BJ (cell line): Measurements from ENCODE around the gene ADTRP. TPM values are rescaled to one million over a fixed set of nuclear protein-coding genes. Genes with fewer than 3 reads are reported as not detected.

Experiments used
- CTCF ChIA-PET: fragments of 350-600 bp; formaldehyde crosslinking; extraction: SDS; loops from one replicate; lab custom pipeline; 2021; ENCODE audit warnings: antibody characterized with exemption, inconsistent platforms; lab: Yijun Ruan, JAX
- POLR2A ChIA-PET: fragments of 300-600 bp; sonication (Branson Sonifier 250); formaldehyde crosslinking; extraction: SDS; loops from one replicate; lab custom pipeline; 2021; ENCODE audit warnings: antibody characterized with exemption; lab: Charles Lee
- DNase-seq: peaks from one replicate; pipeline ENCODE4 v3.0.0-alpha.2; 2011; ENCODE audit warnings: low read depth
- H3K27me3 ChIP-seq: 2 replicates; pipeline ENCODE4 v1.6.0; 2011; ENCODE audit warnings: low read length; ENCODE audit not compliant: control insufficient read depth, insufficient read depth
- H3K36me3 ChIP-seq: 2 replicates; pipeline ENCODE4 v1.5.1; 2011; ENCODE audit warnings: low read length; ENCODE audit not compliant: control insufficient read depth, insufficient read depth
- H3K4me3 ChIP-seq: 2 replicates; pipeline ENCODE4 v1.5.1; 2011; ENCODE audit warnings: low read depth, mild to moderate bottlenecking, control low read depth, low read length
- polyA plus RNA-seq: library from polyadenylated mRNA; depleted of rRNA; stranded (reverse); fragments of >200 nt; gene quantifications from 2 replicates; pipeline ENCODE4 v1.2.3, GENCODE V29; 2011
- TF ChIP-seq, protein P1 (sequence below): IDR thresholded peaks from 2 replicates; pipeline ENCODE4 v1.5.1; 2011; ENCODE audit warnings: low read depth, mild to moderate bottlenecking, control low read depth, inconsistent platforms, low read length, moderate library complexity; ENCODE audit not compliant: insufficient read depth

Gene ADTRP
- polyA plus RNA-seq, 1 experiment, result 0.58 TPM

DNA sequence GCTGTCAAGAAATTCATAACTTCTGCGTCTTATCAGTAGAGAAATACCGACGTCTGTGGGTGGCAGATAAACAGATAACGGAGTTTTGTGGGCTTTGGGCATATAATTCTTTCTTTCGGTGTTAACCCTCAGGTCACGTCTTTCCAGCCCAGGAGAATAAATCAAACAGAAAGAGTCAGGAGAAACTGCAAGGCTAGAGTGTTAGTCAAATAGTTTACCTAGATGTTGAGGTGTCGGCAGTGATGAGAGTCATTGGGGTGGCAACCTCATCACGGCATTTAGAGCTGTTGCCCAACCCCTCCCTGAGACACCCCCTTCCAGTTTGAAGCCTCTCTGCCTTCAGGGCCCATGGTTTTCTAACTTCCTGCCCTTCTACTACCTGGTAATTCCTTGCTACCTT, 49.5 kb downstream of the ADTRP start:
- ChIA-PET CTCF (no interaction called here), POLR2A (no interaction called here)
- no peaks in the 10 kb centered on the region; the same call in 1 of the 2 replicates for H3K27me3 ChIP-seq

DNA sequence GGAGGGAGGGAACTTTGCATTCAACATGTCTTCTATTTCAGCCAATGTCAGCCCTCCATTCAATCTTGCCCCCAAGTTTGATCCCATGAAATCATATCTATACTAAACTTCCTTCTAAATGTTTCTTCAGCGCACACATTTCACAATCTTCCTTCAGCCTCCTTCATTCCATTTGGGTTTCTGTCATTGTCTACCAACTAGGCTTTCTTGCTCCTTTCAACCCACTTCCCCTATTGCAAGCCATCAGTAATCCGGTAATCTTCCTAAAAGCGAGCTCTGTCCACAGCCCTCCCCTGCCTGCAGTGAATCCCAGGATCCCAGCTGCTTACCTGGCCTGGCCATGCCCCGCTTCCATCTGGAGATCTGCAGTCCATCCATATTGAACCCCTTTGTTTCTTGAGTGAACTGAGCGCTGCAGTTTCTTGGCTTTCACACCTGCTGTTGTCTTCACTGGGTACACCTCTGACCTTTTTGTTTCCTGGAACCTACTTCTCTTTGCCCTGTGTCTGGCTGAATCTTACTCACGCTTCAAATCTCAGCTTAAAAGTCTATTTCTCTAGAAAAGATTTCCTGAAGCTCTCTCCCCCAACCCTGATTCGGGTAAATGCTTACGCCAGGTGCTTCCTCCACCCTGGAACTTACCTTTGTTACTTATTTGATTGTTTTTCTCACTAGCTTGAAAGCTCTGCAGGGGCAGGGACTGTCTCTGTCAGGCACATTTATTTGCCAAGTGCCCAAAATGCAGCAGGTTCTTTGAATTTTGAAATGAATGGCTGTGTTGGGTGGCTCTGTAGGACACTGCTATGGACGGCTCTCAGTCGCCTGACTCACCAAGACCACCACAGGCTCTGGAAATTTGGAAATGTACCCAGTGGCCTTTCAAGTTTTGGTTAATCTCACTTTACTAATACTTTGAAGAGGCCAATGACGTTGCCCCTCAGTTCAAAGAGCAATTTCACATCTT, 50.3 kb downstream of the ADTRP start:
- H3K4me3 ChIP-seq, result no peak overlapping the region
- TF ChIP-seq, protein P1, sequence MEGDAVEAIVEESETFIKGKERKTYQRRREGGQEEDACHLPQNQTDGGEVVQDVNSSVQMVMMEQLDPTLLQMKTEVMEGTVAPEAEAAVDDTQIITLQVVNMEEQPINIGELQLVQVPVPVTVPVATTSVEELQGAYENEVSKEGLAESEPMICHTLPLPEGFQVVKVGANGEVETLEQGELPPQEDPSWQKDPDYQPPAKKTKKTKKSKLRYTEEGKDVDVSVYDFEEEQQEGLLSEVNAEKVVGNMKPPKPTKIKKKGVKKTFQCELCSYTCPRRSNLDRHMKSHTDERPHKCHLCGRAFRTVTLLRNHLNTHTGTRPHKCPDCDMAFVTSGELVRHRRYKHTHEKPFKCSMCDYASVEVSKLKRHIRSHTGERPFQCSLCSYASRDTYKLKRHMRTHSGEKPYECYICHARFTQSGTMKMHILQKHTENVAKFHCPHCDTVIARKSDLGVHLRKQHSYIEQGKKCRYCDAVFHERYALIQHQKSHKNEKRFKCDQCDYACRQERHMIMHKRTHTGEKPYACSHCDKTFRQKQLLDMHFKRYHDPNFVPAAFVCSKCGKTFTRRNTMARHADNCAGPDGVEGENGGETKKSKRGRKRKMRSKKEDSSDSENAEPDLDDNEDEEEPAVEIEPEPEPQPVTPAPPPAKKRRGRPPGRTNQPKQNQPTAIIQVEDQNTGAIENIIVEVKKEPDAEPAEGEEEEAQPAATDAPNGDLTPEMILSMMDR, result no peak
- no peaks in the 10 kb centered on the region for H3K27me3 ChIP-seq
- DNase-seq, result no peak
- no peaks in the 10 kb centered on the region for H3K36me3 ChIP-seq
- ChIA-PET POLR2A (no interaction called here), CTCF (interaction anchor here (1.6 kb wide), 1 partner anchor 9 kb away, joined by 4 read pairs; no protein-coding TSS in a partner anchor)

More for the DNA sequence above, 49.5 kb downstream of the ADTRP start:
- TF ChIP-seq, protein P1, result no peak
- Histone ChIP-seq H3K4me3 (no peak overlapping the region), H3K36me3 (no peaks in the 10 kb centered on the region)
- no peak for DNase-seq

DNA sequence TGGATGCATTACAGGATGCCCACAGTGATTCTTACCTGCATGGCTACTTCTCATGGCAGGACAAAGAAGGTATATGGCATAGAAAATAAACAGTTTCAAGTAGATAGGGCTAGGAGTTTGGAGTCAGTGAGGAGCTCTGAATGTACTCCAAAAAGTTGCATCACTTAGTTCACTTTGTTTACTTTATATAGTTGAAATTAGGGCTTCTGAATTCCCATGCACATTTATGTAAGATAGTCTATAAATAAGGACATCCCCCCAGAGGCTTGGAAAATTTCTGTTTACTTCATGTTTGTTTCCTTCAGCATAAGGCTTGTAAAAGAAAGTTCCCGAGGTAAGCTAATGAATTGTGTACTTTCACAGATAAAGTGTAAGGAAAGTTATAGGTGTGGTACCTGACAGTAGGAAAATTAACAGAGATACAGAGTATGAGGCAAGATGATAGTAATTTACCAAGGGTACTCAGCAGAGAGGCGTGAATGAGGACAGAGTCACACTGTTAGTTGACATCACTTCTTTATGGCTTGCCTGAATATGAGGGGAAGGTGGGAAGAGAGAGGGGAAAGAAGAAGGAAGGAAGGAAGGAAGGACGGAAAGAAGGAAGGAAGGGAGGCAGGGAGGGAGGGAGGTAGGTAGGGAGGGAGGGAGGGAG, 51.1 kb downstream of the ADTRP start:
- ChIA-PET CTCF (interaction anchor here (1.6 kb wide), 1 partner anchor 10 kb away, joined by 4 read pairs; no protein-coding TSS in a partner anchor), POLR2A (no interaction called here)
- no peaks in the 10 kb centered on the region for H3K27me3 ChIP-seq
- no peaks in the 10 kb centered on the region for H3K36me3 ChIP-seq
- TF ChIP-seq, protein P1, result no peak
- H3K4me3 ChIP-seq, result no peak overlapping the region
- no peak for DNase-seq

DNA sequence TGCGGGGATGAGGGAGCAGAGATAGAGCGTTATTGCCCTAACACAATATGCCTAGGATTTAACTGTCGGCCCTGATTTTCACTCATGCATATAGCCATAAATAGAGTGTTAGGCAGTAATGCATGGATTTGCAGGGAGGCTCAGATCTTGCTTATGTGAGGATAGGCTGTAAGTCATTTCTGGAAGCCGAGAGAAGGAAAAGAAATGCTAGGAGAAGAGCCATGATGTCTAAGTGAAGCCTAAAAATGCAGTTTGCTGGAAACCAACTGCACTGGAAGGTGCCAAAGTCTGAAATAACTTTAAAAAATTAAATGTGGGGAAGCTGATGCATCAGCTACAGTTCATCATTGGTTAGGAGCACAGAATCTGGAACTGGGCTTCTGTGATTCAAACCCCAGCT, 54.3 kb downstream of the ADTRP start:
- Histone ChIP-seq H3K27me3 (no peaks in the 10 kb centered on the region), H3K36me3 (no peaks in the 10 kb centered on the region), H3K4me3 (no peak overlapping the region)
- ChIA-PET CTCF (no interaction called here), POLR2A (no interaction called here)
- DNase-seq, result no peak
- TF ChIP-seq, protein P1, result no peak
